GM06990 (cell line): Measurements from ENCODE around the gene NFRKB.
A peak's percentile ranks its signal among the peaks of the same experiment; 100 is the strongest.

Experiments
- DNase-seq: peaks from one replicate; pipeline ENCODE4 v3.0.0-alpha.2; 2011; ENCODE audit not compliant: insufficient read length; ENCODE audit errors: extremely low read depth
- H3K27me3 ChIP-seq: replicated peaks from 2 replicates; pipeline ENCODE4 v1.6.0; 2011; ENCODE audit warnings: low read length; ENCODE audit not compliant: control insufficient read depth, insufficient read depth
- H3K36me3 ChIP-seq: 2 replicates; pipeline ENCODE4 v1.5.1; 2011; ENCODE audit warnings: low read length; ENCODE audit not compliant: control insufficient read depth, insufficient read depth
- H3K4me3 ChIP-seq: replicated peaks from 2 replicates; pipeline ENCODE4 v1.5.1; 2011; ENCODE audit warnings: low read depth, mild to moderate bottlenecking, control low read depth, low read length
- CTCF ChIP-seq: IDR thresholded peaks from 2 replicates; pipeline ENCODE4 v1.5.1; 2011; ENCODE audit warnings: low read length, control low read depth, mild to moderate bottlenecking, inconsistent platforms; ENCODE audit not compliant: insufficient read depth, poor library complexity, severe bottlenecking

The NFRKB gene

GRCh38 chr11:129894278-129895125 lies 876 bp downstream of the NFRKB start:
- no peak for TF ChIP-seq CTCF
- Histone ChIP-seq H3K4me3 (peak overlapping the region; percentile 95), H3K36me3 (peaks cover 4% of the 10 kb centered on the region), H3K27me3 (no peaks in the 10 kb centered on the region)
- no peak for DNase-seq

GRCh38 chr11:129888451-129888850 lies 6.9 kb downstream of the NFRKB start:
- Histone ChIP-seq H3K27me3 (no peaks in the 10 kb centered on the region), H3K36me3 (peaks cover 22% of the 10 kb centered on the region), H3K4me3 (no peak overlapping the region)
- no peak for DNase-seq
- no peak for TF ChIP-seq CTCF

- Histone ChIP-seq H3K36me3 (peaks cover 20% of the 10 kb centered on the region), H3K27me3 (no peaks in the 10 kb centered on the region), H3K4me3 (no peak overlapping the region)
- DNase-seq: no peak
- no peak for TF ChIP-seq CTCF
These were observed 10.0 kb downstream of the NFRKB start for GRCh38 chr11:129885381-129885780.

- peaks cover 22% of the 10 kb centered on the region for H3K36me3 ChIP-seq
- TF ChIP-seq CTCF: no peak
- no peak for DNase-seq
- no peaks in the 10 kb centered on the region for H3K27me3 ChIP-seq
- no peak overlapping the region for H3K4me3 ChIP-seq
These were observed 10.8 kb downstream of the NFRKB start for GRCh38 chr11:129884581-129884980.

- Histone ChIP-seq H3K27me3 (no peaks in the 10 kb centered on the region), H3K36me3 (peaks cover 24% of the 10 kb centered on the region), H3K4me3 (no peak overlapping the region)
- DNase-seq: no peak
- peak; percentile 57 for TF ChIP-seq CTCF
These were observed 13.7 kb downstream of the NFRKB start for GRCh38 chr11:129881570-129882170.
